WERI-Rb-1 (cell line): ENCODE data around the gene OR2J1.
A peak's percentile ranks its signal among the peaks of the same experiment; 100 is the strongest.
"Not testable (repeated sequence)": the region's sequence is repeated elsewhere in the genome, so short reads cannot be mapped to it uniquely, and the experiment has no call there.

Source experiments
- DNase-seq: peaks from one replicate; pipeline ENCODE4 v3.0.0-alpha.2; 2020
- H3K27ac ChIP-seq: fragments of 250-450 bp; sonication (Bioruptor Pico); 2 replicates; pipeline ENCODE4 v1.5.1; 2020; ENCODE audit warnings: mild to moderate bottlenecking, moderate library complexity
- H3K27me3 ChIP-seq: fragments of 250-450 bp; sonication (Bioruptor Pico); 2 replicates; pipeline ENCODE4 v1.5.1; 2021; ENCODE audit warnings: mild to moderate bottlenecking, low read depth, moderate library complexity; ENCODE audit not compliant: insufficient read depth, severe bottlenecking
- H3K36me3 ChIP-seq: fragments of 250-450 bp; sonication (Bioruptor Pico); 2 replicates; pipeline ENCODE4 v1.5.1; 2020; ENCODE audit warnings: mild to moderate bottlenecking, moderate library complexity
- H3K4me3 ChIP-seq: 2 replicates; pipeline ENCODE4 v1.5.1; 2011; ENCODE audit warnings: low read depth, mild to moderate bottlenecking, control low read depth, low read length
- H3K9me3 ChIP-seq: fragments of 250-450 bp; sonication (Bioruptor Pico); 2 replicates; pipeline ENCODE4 v1.5.1; 2021; ENCODE audit warnings: mild to moderate bottlenecking, moderate library complexity; ENCODE audit not compliant: severe bottlenecking
- CTCF ChIP-seq: IDR thresholded peaks from 2 replicates; pipeline ENCODE4 v1.5.1; 2011; ENCODE audit warnings: low read depth, mild to moderate bottlenecking, control low read depth, inconsistent platforms, low read length

Gene OR2J1

DNA sequence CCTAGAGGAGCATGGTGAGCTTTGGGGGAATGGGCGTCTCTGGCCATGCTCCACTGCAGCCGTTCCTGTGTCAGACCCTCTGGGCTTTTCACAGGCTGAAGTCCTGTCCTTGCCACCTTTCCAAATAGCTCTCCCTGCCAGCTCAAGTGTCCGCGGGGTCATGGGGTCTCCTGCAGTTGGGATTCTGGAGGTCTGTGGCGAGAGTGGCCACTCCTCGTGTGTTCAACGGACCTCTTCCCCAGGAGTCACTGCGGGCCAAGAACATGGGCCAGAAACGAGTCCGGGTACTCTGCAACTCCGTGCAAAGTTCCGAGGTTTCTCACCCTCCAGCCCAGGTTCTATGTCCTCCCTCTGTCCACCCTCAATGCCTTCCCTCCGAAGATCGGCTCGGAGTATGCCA, 16.8 kb upstream of the OR2J1 start:
- peaks cover 76% of the 10 kb centered on the region for H3K27me3 ChIP-seq
- H3K27ac ChIP-seq = no peak overlapping the region
- peaks cover 5% of the 10 kb centered on the region for H3K9me3 ChIP-seq
- DNase-seq = no peak
- no peak overlapping the region for H3K4me3 ChIP-seq
- TF ChIP-seq CTCF = no peak
- H3K36me3 ChIP-seq = no peaks in the 10 kb centered on the region

DNA sequence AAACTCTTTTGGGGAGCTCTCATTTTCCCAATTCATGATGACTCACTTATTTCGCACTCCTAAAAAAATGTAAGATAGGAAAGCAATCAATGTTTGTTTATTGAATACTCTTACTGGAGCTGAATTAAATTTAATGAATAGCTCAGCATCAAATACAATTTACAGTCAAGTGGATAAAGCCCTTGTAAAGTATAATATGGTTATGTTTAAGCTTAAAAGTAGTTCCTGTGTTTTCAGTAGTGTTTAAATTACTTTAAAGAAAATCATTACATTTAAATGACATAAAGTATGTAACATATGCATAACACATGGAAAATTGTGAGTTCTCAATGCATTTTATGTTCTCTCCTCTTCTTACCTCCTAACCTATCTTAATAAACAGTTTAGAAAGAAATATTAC, 12.1 kb upstream of the OR2J1 start, which contains the start of gene OR2B3:
OR2B3 (minus strand) TSS at position 101 of the 400 bp plus-strand sequence; CDS start at position 36, 65 bp downstream.
- no peaks in the 10 kb centered on the region for H3K36me3 ChIP-seq
- no peak within 1 kb of the TSS for H3K4me3 ChIP-seq
- DNase-seq = no peak
- no peak within 1 kb of the TSS for H3K27ac ChIP-seq
- peaks cover 94% of the 10 kb centered on the region for H3K27me3 ChIP-seq
- peaks cover 9% of the 10 kb centered on the region for H3K9me3 ChIP-seq
- TF ChIP-seq CTCF = no peak

DNA sequence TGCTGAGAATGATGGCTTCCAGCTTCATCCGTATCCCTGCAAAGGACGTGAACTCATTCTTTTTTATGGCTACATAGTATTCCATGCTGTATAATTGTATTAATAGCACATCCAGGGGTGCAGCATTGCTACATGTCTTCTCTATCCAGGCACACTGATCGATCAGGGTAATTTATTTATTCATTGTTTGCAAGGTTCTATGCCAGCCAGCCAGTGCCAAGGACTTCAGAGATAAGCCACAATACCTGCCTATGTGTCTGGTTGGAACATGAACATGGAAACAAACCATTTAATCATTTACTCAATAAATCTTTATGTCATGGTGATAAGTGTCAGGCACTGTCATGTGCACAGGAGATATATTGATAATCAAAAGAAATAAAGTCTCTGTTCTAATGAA, 6.3 kb upstream of the OR2J1 start:
- H3K36me3 ChIP-seq = no peaks in the 10 kb centered on the region
- H3K27ac ChIP-seq = no peak overlapping the region
- H3K9me3 ChIP-seq = peaks cover 4% of the 10 kb centered on the region
- H3K4me3 ChIP-seq = no peak overlapping the region
- TF ChIP-seq CTCF = no peak
- DNase-seq = no peak
- peaks cover 79% of the 10 kb centered on the region for H3K27me3 ChIP-seq

GRCh38 chr6:29097803-29098202, 1.5 kb upstream of the OR2J1 start:
- no peaks in the 10 kb centered on the region for H3K9me3 ChIP-seq
- no peaks in the 10 kb centered on the region for H3K36me3 ChIP-seq
- no peak for TF ChIP-seq CTCF
- peaks cover 68% of the 10 kb centered on the region for H3K27me3 ChIP-seq
- no peak for DNase-seq
- H3K27ac ChIP-seq = no peak overlapping the region
- H3K4me3 ChIP-seq = no peak overlapping the region

DNA sequence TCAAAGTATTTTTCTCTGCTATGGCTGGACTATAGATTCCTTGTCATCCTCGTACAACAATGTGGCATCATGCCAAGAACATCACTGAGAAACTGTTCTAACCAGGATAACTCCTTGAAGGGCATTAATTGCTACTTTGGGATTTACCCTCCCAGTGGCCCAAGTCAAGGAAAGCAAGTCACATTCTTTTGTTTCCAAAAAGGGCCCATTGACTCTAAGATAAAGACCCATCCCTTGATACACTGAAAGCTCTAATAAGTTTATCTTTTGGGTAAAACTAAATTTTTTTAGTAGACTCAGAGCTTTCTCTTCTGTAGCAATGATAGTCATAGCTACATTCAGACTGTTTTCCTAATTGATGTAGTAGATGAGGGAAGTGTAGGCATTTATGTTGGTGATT, 8.5 kb downstream of the OR2J1 start, which contains the start of gene OR2J3:
OR2J3 (plus strand) TSS at position 301 of the 400 bp plus-strand sequence. CDS start 3,833 bp downstream, outside the sequence.
- Histone ChIP-seq H3K4me3 (no peak within 1 kb of the TSS), H3K36me3 (no peaks in the 10 kb centered on the region), H3K27ac (no peak within 1 kb of the TSS), H3K9me3 (peaks cover 4% of the 10 kb centered on the region), H3K27me3 (peaks cover 82% of the 10 kb centered on the region)
- no peak for TF ChIP-seq CTCF
- no peak for DNase-seq

DNA sequence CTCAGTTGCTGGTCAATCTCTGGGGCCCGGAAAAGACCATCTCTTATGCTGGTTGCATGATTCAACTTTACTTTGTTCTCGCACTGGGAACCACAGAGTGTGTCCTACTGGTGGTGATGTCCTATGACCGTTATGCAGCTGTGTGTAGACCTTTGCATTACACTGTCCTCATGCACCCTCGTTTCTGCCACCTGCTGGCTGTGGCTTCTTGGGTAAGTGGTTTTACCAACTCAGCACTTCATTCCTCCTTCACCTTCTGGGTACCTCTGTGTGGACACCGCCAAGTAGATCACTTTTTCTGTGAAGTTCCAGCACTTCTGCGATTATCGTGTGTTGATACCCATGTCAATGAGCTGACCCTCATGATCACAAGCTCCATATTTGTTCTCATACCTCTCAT, 12.8 kb downstream of the OR2J1 start:
- H3K36me3 ChIP-seq = no peaks in the 10 kb centered on the region
- no peaks in the 10 kb centered on the region for H3K9me3 ChIP-seq
- no peak overlapping the region for H3K4me3 ChIP-seq
- H3K27me3 ChIP-seq = peaks cover 73% of the 10 kb centered on the region
- TF ChIP-seq CTCF = 0 out of 2 replicates have a peak, but pooled peaks have one; percentile 22
- DNase-seq = peak; percentile 17
- H3K27ac ChIP-seq = no peak overlapping the region

GRCh38 chr6:29114964-29115363, 15.7 kb downstream of the OR2J1 start:
- H3K36me3 ChIP-seq, H3K27ac ChIP-seq, H3K9me3 ChIP-seq, DNase-seq, H3K4me3 ChIP-seq: not testable (repeated sequence)
- peaks cover 77% of the 10 kb centered on the region for H3K27me3 ChIP-seq
